ENCODE measurements around the gene ARFGAP3. TPM values are rescaled to one million over a fixed set of nuclear protein-coding genes. Genes with fewer than 3 reads are reported as not detected.

The ARFGAP3 gene
- total RNA-seq, 2 experiments from 2014 or later = 27.1 to 27.2 TPM

DNA sequence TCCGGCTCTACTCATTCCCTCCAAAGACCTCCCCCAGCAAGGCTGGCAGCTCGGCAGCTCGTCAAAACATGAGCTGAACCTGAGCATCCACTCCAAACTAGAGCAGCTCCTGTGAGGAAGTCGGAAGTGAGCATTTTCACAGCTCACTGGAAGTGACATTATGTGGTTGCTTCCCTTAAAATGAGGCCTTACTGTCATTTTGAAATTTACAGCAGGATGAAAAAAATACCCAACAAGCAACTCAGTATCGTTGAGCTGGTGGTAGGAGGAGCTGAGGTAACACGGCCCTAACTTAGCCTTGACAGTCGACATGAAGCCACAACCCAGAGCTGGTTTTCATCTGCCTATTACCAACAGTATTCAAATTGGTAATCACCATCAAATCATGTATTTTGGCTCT, 38.0 kb upstream of the ARFGAP3 start:
- Mint-ChIP-seq H3K4me1 (ENCODE audit: low read depth) (peaks cover 32% of the 10 kb centered on the region), H3K27ac (peak overlapping the region; percentile 5), H3K4me3 (no peak overlapping the region), H3K9me3 (no peaks in the 10 kb centered on the region), H3K36me3 (ENCODE audit: low read depth) (peaks cover 2% of the 10 kb centered on the region), H3K27me3 (no peaks in the 10 kb centered on the region)
- POLR2A ChIA-PET = interaction anchor here (1.5 kb wide), 1 partner anchor 119 kb away, joined by 3 read pairs; no protein-coding TSS in a partner anchor
- CTCF ChIA-PET = interaction anchor here (0.8 to 2.7 kb wide), 7 partner anchors 8 to 165 kb away, joined by 3 to 11 read pairs (median 4); no protein-coding TSS in a partner anchor
- peak; percentile 46 for DNase-seq
- intact Hi-C loops (cut with micrococcal nuclease) = no loop called here
- peak; percentile 82 for ATAC-seq
- no peak for TF ChIP-seq CTCF (IDR thresholded peaks at IDR 0.05)

DNA sequence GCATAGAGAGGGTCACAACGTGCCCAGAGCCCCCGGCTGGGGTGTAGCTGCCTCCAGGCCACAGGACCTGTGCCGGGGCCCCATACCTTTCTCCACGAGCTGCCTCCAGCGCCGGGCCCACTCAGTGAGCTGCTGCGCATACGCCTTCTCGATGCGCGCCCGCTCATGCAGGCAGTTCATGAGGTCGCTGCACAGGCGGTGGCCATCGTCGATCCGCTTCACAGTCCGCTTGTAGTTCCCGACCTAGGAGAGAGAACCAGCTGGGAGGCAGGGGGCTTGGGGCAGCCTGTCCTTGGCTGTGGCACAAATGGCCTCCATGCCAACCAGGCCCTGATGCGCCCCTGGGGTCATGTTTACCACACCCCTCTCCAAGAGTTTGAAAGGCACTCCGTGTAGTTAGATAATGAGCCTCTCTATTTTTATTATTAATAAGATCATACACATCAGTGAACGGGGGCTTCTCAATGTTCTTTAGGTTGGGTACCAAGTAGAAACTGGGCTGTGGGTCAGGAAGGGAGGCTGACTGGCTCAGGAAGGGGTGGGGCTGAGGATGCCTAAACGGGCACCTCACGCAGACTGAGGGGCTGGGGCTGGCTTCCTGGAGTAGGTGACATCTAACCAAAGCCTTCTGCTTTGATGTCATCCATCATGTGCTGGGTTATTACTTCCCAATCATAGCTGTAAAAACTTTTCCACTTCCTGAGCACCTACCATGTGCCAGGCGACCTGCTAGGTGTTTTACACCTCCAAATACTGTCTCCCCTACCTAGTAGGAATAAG, 36.5 kb upstream of the ARFGAP3 start:
- Mint-ChIP-seq H3K4me3 (no peak overlapping the region), H3K9me3 (no peaks in the 10 kb centered on the region), H3K27ac (peak overlapping the region; percentile 30), H3K36me3 (ENCODE audit: low read depth) (peaks cover 6% of the 10 kb centered on the region), H3K27me3 (no peaks in the 10 kb centered on the region), H3K4me1 (ENCODE audit: low read depth) (peaks cover 42% of the 10 kb centered on the region)
- ChIA-PET CTCF (interaction anchor here (0.7 to 1.9 kb wide), 3 partner anchors 8 to 141 kb away, joined by 3 to 11 read pairs (median 3); no protein-coding TSS in a partner anchor), POLR2A (interaction anchor here (0.6 to 1.6 kb wide), 3 partner anchors 14 to 279 kb away, joined by 3 to 4 read pairs (median 3); no protein-coding TSS in a partner anchor)
- no peak for TF ChIP-seq CTCF (IDR thresholded peaks at IDR 0.05)
- ATAC-seq (peak; percentile 38), DNase-seq (peak; percentile 19)
- intact Hi-C loops (cut with micrococcal nuclease) = no loop called here

GRCh38 chr22:42892571-42893316, 35.7 kb upstream of the ARFGAP3 start:
- no peaks in the 10 kb centered on the region for H3K27me3 Mint-ChIP-seq
- H3K27ac Mint-ChIP-seq = no peak overlapping the region
- CTCF ChIA-PET = interaction anchor here (0.7 kb wide), 1 partner anchor 9 kb away, joined by 3 read pairs; no protein-coding TSS in a partner anchor
- intact Hi-C loops (cut with micrococcal nuclease) = no loop called here
- TF ChIP-seq CTCF (IDR thresholded peaks at IDR 0.05) = no peak
- DNase-seq = no peak
- H3K9me3 Mint-ChIP-seq = no peaks in the 10 kb centered on the region
- no peak for ATAC-seq
- peaks cover 6% of the 10 kb centered on the region for H3K36me3 Mint-ChIP-seq (ENCODE audit: low read depth)
- POLR2A ChIA-PET = interaction anchor here (0.6 to 1.6 kb wide), 3 partner anchors 13 to 279 kb away, joined by 3 to 4 read pairs (median 3); no protein-coding TSS in a partner anchor
- H3K4me1 Mint-ChIP-seq (ENCODE audit: low read depth) = peaks cover 42% of the 10 kb centered on the region
- no peak overlapping the region for H3K4me3 Mint-ChIP-seq

- Mint-ChIP-seq H3K36me3 (ENCODE audit: low read depth) (peaks cover 6% of the 10 kb centered on the region), H3K4me3 (no peak overlapping the region), H3K27ac (no peak overlapping the region), H3K27me3 (no peaks in the 10 kb centered on the region), H3K9me3 (no peaks in the 10 kb centered on the region), H3K4me1 (ENCODE audit: low read depth) (peaks cover 41% of the 10 kb centered on the region)
- ChIA-PET POLR2A (interaction anchor here (1.6 kb wide), 1 partner anchor 22 kb away, joined by 4 read pairs; no protein-coding TSS in a partner anchor), CTCF (no interaction called here)
- no peak for TF ChIP-seq CTCF (IDR thresholded peaks at IDR 0.05)
- no peak for DNase-seq
- intact Hi-C loops (cut with micrococcal nuclease) = no loop called here
- ATAC-seq = no peak
Measured at GRCh38 chr22:42892156-42892555, 35.1 kb upstream of the ARFGAP3 start.
